Measurements from ENCODE around the gene SPATA33. TPM values are rescaled to one million over a fixed set of nuclear protein-coding genes. Genes with fewer than 3 reads are reported as not detected.
"Not testable (repeated sequence)": the region's sequence is repeated elsewhere in the genome, so short reads cannot be mapped to it uniquely, and the experiment has no call there.

The SPATA33 gene
- total RNA-seq, 2 donors from 2014 or later, result 1.1 to 2.2 TPM

GRCh38 chr16:89693289-89693731, 35.7 kb downstream of the SPATA33 start:
- H3K9me3 ChIP-seq, result no peaks in the 10 kb centered on the region
- no peaks in the 10 kb centered on the region for H3K4me1 ChIP-seq
- DNase-seq (ENCODE audit: low spot score), result no peak
- H3K27me3 ChIP-seq, result no peaks in the 10 kb centered on the region
- peaks cover 23% of the 10 kb centered on the region for H3K36me3 ChIP-seq
- H3K4me3 ChIP-seq, result no peak overlapping the region
- no peak for TF ChIP-seq CTCF (IDR thresholded peaks at IDR 0.05)
- H3K27ac ChIP-seq, result no peak overlapping the region

DNA sequence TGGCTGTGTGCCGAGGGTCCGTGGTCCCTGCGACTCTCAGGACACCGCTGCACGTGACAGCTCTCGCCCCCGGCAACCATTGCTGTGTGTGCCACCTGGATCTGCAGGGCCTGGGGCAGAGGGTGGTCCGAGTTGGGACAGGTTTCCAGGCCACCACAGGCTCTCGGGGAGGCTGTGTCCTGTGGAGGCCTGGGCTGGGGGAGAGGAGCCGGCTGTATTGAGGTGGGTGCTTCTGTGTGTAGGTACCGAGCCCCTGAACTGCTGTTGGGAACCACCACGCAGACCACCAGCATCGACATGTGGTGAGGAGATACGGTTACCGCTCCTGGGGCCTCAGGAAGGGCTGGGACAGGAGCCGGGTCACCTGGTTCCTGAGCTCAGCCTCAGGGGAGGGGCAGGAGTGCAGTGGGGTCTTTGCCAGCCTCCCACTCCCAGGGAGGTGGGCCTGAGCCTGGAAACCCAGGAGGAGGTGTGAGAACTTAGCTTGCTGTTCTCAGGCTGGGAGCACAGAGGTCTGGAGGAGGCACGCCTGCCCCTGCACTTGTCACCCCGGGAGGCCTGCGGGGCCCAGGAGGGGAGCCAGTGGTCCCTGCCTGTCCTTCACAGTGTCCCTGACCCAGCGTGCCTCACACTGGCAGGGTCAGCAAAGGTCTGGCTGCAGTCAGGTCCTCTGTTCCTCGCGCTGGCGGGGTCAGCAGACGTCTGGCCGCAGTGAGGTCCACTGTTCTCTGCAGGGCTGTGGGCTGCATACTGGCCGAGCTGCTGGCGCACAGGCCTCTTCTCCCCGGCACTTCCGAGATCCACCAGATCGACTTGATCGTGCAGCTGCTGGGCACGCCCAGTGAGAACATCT, 36.5 kb downstream of the SPATA33 start:
- no peak for DNase-seq (ENCODE audit: low spot score)
- TF ChIP-seq CTCF (IDR thresholded peaks at IDR 0.05), result no peak

GRCh38 chr16:89694784-89695085, 37.1 kb downstream of the SPATA33 start:
- H3K9me3 ChIP-seq; H3K4me3 ChIP-seq; H3K27me3 ChIP-seq; H3K4me1 ChIP-seq; H3K27ac ChIP-seq; DNase-seq (ENCODE audit: low spot score): not testable (repeated sequence)
- peaks cover 23% of the 10 kb centered on the region for H3K36me3 ChIP-seq

More for the DNA sequence above, 36.5 kb downstream of the SPATA33 start:
- Histone ChIP-seq H3K9me3 (no peaks in the 10 kb centered on the region), H3K4me3 (no peak overlapping the region), H3K27me3 (no peaks in the 10 kb centered on the region), H3K27ac (no peak overlapping the region), H3K4me1 (no peaks in the 10 kb centered on the region), H3K36me3 (peaks cover 23% of the 10 kb centered on the region)

DNA sequence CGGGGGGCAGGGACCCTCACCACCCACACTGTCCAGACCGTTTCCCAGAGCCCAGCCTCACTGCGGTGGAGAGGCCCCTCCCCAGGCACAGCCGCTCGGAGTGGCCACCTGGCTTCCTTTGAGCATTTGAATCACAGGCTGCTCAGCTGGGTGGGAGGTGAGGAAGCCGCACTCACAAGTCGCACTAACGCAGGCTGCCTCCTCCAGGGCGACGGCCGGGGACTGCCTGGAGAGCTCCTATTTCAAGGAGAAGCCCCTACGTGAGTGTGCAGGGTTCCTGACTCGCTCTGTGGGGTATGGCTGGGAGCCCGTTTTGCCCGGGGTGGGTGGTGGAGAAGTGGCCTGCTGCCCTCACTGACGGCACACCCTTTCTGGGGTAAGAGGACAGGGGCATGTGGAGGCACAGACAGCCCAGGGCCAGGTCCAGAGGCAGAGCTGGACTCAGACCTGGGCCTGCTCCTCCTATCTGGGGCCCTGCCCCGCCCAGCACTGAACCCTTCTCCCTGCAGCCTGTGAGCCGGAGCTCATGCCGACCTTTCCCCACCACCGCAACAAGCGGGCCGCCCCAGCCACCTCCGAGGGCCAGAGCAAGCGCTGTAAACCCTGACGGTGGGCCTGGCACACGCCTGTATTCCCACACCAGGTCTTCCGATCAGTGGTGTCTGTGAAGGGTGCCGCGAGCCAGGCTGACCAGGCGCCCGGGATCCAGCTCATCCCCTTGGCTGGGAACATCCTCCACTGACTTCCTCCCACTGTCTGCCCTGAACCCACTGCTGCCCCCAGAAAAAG, 37.6 kb downstream of the SPATA33 start:
- H3K36me3 ChIP-seq, result peaks cover 23% of the 10 kb centered on the region
- no peak for DNase-seq (ENCODE audit: low spot score)
- no peak overlapping the region for H3K27ac ChIP-seq
- peaks cover 0 to 9% of the 10 kb centered on the region in 2 donors for H3K4me1 ChIP-seq
- no peak overlapping the region for H3K4me3 ChIP-seq
- no peaks in the 10 kb centered on the region for H3K9me3 ChIP-seq
- TF ChIP-seq CTCF (IDR thresholded peaks at IDR 0.05), result no peak
- H3K27me3 ChIP-seq, result no peaks in the 10 kb centered on the region

GRCh38 chr16:89695875-89696669, 38.4 kb downstream of the SPATA33 start:
- H3K9me3 ChIP-seq, result no peaks in the 10 kb centered on the region
- H3K4me3 ChIP-seq, result no peak overlapping the region
- H3K27me3 ChIP-seq, result no peaks in the 10 kb centered on the region
- no peak overlapping the region for H3K27ac ChIP-seq
- peaks cover 22% of the 10 kb centered on the region for H3K36me3 ChIP-seq
- DNase-seq (ENCODE audit: low spot score), result no peak
- peaks cover 0 to 16% of the 10 kb centered on the region in 2 donors for H3K4me1 ChIP-seq
- TF ChIP-seq CTCF (IDR thresholded peaks at IDR 0.05), result no peak
